GM23338 (cell line): ENCODE measurements around the gene TOP1. TPM values are rescaled to one million over a fixed set of nuclear protein-coding genes. Genes with fewer than 3 reads are reported as not detected.

ENCODE experiments used
- ATAC-seq: fragments of 200-7000 bp; cut with Tn5 transposase; 3 replicates; pipeline ENCODE4 v1.9.1; 2020
- DNase-seq: peaks from one replicate; pipeline ENCODE4 v3.0.0-alpha.2; 2015; ENCODE audit warnings: low spot score
- H2AFZ ChIP-seq: fragments of 200-600 bp; sonication (generic); 2 replicates; pipeline ENCODE4 v1.8.0; 2016; ENCODE audit warnings: antibody characterized with exemption, mild to moderate bottlenecking, moderate library complexity
- H3F3A ChIP-seq: fragments of 200-600 bp; sonication (generic); replicated peaks from 2 replicates; pipeline ENCODE4 v1.8.0; 2017; ENCODE audit warnings: antibody characterized with exemption, mixed run types, low read depth
- H3K27ac ChIP-seq: fragments of 200-600 bp; sonication (generic); 2 replicates; pipeline ENCODE4 v1.6.1; 2016; ENCODE audit warnings: low read depth
- H3K27me3 ChIP-seq: fragments of 200-600 bp; sonication (generic); 2 replicates; pipeline ENCODE4 v1.8.0; 2016; ENCODE audit warnings: mild to moderate bottlenecking, mixed run types, moderate library complexity; ENCODE audit not compliant: insufficient read depth
- H3K36me3 ChIP-seq: fragments of 200-600 bp; sonication (generic); 2 replicates; pipeline ENCODE4 v1.8.0; 2016; ENCODE audit warnings: mild to moderate bottlenecking; ENCODE audit not compliant: insufficient read depth
- H3K4me1 ChIP-seq: fragments of 200-600 bp; sonication (generic); 2 replicates; pipeline ENCODE4 v1.8.0; 2016; ENCODE audit warnings: mild to moderate bottlenecking, moderate library complexity; ENCODE audit not compliant: insufficient read depth
- H3K4me2 ChIP-seq: fragments of 200-600 bp; sonication (generic); 2 replicates; pipeline ENCODE4 v1.7.1; 2017; ENCODE audit warnings: mixed run types
- H3K4me3 ChIP-seq: fragments of 200-600 bp; sonication (generic); 2 replicates; pipeline ENCODE4 v1.6.1; 2016; ENCODE audit warnings: mixed run types
- H3K79me2 ChIP-seq: fragments of 200-600 bp; sonication (generic); replicated peaks from 2 replicates; pipeline ENCODE4 v1.8.0; 2017; ENCODE audit warnings: mild to moderate bottlenecking; ENCODE audit not compliant: insufficient read depth
- H3K9me2 ChIP-seq: fragments of 200-600 bp; sonication (generic); 2 replicates; pipeline ENCODE4 v1.8.0; 2017; ENCODE audit not compliant: insufficient read depth
- H4K20me1 ChIP-seq: fragments of 200-600 bp; sonication (generic); replicated peaks from 2 replicates; pipeline ENCODE4 v1.8.0; 2017; ENCODE audit warnings: mild to moderate bottlenecking; ENCODE audit not compliant: insufficient read depth
- H3K27ac Mint-ChIP-seq: 2 replicates; pipeline ENCODE4 v1.8.0; 2020; ENCODE audit warnings: inconsistent platforms, mild to moderate bottlenecking, moderate library complexity, mixed read lengths
- H3K27me3 Mint-ChIP-seq: 3 replicates; pipeline ENCODE4 v1.8.0; 2022; ENCODE audit warnings: low read depth, mild to moderate bottlenecking, moderate library complexity, mixed read lengths, inconsistent platforms; ENCODE audit not compliant: insufficient read depth, poor library complexity
- H3K36me3 Mint-ChIP-seq: 3 replicates; pipeline ENCODE4 v1.8.0; 2021; ENCODE audit warnings: low read depth, mild to moderate bottlenecking, inconsistent platforms, moderate library complexity, mixed read lengths
- H3K4me1 Mint-ChIP-seq: 3 replicates; pipeline ENCODE4 v1.8.0; 2020; ENCODE audit warnings: mild to moderate bottlenecking, inconsistent platforms, mixed read lengths
- H3K4me3 Mint-ChIP-seq: 3 replicates; pipeline ENCODE4 v1.8.0; 2021; ENCODE audit warnings: moderate library complexity, mild to moderate bottlenecking, inconsistent platforms, mixed read lengths
- H3K9me3 Mint-ChIP-seq: 3 replicates; pipeline ENCODE4 v1.8.0; 2020; ENCODE audit warnings: moderate library complexity, mild to moderate bottlenecking, inconsistent platforms, mixed read lengths
- CREB1 ChIP-seq: fragments of 250-450 bp; sonication (Bioruptor Pico); IDR thresholded peaks from 2 replicates; pipeline ENCODE4 v1.5.0; 2020; ENCODE audit warnings: low read depth, mild to moderate bottlenecking, moderate library complexity
- EZH2 ChIP-seq: fragments of 200-600 bp; sonication (generic); IDR thresholded peaks from one replicate; pipeline ENCODE4 v1.8.0; 2017; ENCODE audit warnings: antibody characterized with exemption, mild to moderate bottlenecking, low read depth; ENCODE audit not compliant: unreplicated experiment
- EZH2phosphoT487 ChIP-seq: fragments of 200-600 bp; sonication (generic); IDR thresholded peaks from one replicate; pipeline ENCODE4 v1.8.1; 2018; ENCODE audit warnings: antibody characterized with exemption; ENCODE audit not compliant: unreplicated experiment
- POLR2AphosphoS5 ChIP-seq: IDR thresholded peaks from 2 replicates; pipeline ENCODE4 v1.6.1; 2016; ENCODE audit warnings: antibody characterized with exemption, low read depth
- STAT1 ChIP-seq: IDR thresholded peaks from one replicate; pipeline ENCODE4 v1.6.1; 2016; ENCODE audit warnings: antibody characterized with exemption; ENCODE audit not compliant: unreplicated experiment
- polyA plus RNA-seq: library from polyadenylated mRNA; unstranded; fragments of >200 nt; fragmentation: Nextera tagmentation; extraction: Ambion mirVana; gene quantifications from 2 replicates; pipeline ENCODE4 v1.2.1, GENCODE V29; 2016
- total RNA-seq: library from RNA; depleted of rRNA; stranded (reverse); fragments of >200 nt; shearing (Covaris generic); gene quantifications from 2 replicates; pipeline ENCODE4 v1.2.3, GENCODE V29; 2014
- TF ChIP-seq, protein P1 (sequence below): fragments of 250-450 bp; sonication (Bioruptor Pico); IDR thresholded peaks from 2 replicates; pipeline ENCODE4 v1.5.0; 2020; ENCODE audit warnings: mild to moderate bottlenecking, moderate library complexity

The TOP1 gene
- total and polyA plus RNA-seq, 2 experiments from 2014 or later = 62.4 to 101 TPM

DNA sequence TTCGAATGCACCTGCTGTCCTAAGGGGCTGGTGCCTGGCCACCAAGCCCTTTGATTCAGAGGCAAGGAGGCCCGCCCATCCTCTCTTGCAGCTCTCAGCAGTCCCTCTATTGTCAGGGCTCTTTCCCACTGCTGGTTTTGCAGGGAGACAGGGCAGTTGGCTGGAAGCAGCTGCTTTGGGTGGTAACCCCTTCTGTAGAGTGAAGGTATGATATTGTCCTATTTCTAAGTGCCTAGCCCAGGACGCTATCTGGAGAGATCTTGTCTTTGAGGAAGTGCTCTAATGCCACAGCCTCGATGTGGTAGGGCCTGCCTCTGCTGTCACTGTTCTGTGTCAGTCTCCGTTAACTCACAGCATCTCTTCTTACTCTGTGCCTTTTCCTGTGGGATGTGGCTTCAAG lies 114.3 kb downstream of the TOP1 start:
- ATAC-seq = no peak
- no peak overlapping the region; the same call in 2 of the 3 replicates for H3K4me3 Mint-ChIP-seq

More for the DNA sequence above, 114.3 kb downstream of the TOP1 start:
- TF ChIP-seq EZH2phosphoT487 (no peak), EZH2 (no peak), STAT1 (no peak), CREB1 (no peak), POLR2AphosphoS5 (no peak)
- TF ChIP-seq, protein P1, sequence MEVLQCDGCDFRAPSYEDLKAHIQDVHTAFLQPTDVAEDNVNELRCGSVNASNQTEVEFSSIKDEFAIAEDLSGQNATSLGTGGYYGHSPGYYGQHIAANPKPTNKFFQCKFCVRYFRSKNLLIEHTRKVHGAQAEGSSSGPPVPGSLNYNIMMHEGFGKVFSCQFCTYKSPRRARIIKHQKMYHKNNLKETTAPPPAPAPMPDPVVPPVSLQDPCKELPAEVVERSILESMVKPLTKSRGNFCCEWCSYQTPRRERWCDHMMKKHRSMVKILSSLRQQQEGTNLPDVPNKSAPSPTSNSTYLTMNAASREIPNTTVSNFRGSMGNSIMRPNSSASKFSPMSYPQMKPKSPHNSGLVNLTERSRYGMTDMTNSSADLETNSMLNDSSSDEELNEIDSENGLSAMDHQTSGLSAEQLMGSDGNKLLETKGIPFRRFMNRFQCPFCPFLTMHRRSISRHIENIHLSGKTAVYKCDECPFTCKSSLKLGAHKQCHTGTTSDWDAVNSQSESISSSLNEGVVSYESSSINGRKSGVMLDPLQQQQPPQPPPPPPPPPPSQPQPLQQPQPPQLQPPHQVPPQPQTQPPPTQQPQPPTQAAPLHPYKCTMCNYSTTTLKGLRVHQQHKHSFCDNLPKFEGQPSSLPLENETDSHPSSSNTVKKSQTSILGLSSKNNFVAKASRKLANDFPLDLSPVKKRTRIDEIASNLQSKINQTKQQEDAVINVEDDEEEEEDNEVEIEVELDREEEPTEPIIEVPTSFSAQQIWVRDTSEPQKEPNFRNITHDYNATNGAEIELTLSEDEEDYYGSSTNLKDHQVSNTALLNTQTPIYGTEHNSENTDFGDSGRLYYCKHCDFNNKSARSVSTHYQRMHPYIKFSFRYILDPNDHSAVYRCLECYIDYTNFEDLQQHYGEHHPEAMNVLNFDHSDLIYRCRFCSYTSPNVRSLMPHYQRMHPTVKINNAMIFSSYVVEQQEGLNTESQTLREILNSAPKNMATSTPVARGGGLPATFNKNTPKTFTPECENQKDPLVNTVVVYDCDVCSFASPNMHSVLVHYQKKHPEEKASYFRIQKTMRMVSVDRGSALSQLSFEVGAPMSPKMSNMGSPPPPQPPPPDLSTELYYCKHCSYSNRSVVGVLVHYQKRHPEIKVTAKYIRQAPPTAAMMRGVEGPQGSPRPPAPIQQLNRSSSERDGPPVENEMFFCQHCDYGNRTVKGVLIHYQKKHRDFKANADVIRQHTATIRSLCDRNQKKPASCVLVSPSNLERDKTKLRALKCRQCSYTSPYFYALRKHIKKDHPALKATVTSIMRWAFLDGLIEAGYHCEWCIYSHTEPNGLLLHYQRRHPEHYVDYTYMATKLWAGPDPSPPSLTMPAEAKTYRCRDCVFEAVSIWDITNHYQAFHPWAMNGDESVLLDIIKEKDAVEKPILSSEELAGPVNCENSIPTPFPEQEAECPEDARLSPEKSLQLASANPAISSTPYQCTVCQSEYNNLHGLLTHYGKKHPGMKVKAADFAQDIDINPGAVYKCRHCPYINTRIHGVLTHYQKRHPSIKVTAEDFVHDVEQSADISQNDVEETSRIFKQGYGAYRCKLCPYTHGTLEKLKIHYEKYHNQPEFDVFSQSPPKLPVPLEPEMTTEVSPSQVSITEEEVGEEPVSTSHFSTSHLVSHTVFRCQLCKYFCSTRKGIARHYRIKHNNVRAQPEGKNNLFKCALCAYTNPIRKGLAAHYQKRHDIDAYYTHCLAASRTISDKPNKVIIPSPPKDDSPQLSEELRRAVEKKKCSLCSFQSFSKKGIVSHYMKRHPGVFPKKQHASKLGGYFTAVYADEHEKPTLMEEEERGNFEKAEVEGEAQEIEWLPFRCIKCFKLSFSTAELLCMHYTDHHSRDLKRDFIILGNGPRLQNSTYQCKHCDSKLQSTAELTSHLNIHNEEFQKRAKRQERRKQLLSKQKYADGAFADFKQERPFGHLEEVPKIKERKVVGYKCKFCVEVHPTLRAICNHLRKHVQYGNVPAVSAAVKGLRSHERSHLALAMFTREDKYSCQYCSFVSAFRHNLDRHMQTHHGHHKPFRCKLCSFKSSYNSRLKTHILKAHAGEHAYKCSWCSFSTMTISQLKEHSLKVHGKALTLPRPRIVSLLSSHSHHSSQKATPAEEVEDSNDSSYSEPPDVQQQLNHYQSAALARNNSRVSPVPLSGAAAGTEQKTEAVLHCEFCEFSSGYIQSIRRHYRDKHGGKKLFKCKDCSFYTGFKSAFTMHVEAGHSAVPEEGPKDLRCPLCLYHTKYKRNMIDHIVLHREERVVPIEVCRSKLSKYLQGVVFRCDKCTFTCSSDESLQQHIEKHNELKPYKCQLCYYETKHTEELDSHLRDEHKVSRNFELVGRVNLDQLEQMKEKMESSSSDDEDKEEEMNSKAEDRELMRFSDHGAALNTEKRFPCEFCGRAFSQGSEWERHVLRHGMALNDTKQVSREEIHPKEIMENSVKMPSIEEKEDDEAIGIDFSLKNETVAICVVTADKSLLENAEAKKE = no peak
- Histone ChIP-seq H4K20me1 (peaks cover 72% of the 10 kb centered on the region), H3K27me3 (no peaks in the 10 kb centered on the region), H3K4me3 (no peak overlapping the region), H3K4me1 (peaks cover 39% of the 10 kb centered on the region), H3F3A (no peaks in the 10 kb centered on the region), H2AFZ (no peak overlapping the region), H3K27ac (no peak overlapping the region), H3K4me2 (no peak overlapping the region), H3K36me3 (no peaks in the 10 kb centered on the region), H3K79me2 (peaks cover 100% of the 10 kb centered on the region), H3K9me2 (no peaks in the 10 kb centered on the region)
- peaks cover 5% of the 10 kb centered on the region for H3K27me3 Mint-ChIP-seq
- H3K27ac Mint-ChIP-seq = no peak overlapping the region; the same call in 1 of the 2 replicates
- no peak for DNase-seq
- H3K4me1 Mint-ChIP-seq = peaks cover 65% of the 10 kb centered on the region
- no peaks in the 10 kb centered on the region for H3K9me3 Mint-ChIP-seq
- H3K36me3 Mint-ChIP-seq = peaks cover 29% of the 10 kb centered on the region
